SK-N-SH treated with all-trans-retinoic acid at 6 μM for 48 hours (cell line): Measurements from ENCODE around the gene MEI1.

Source experiments
- ATAC-seq: fragments of 200-7000 bp; cut with Tn5 transposase; 3 replicates; pipeline ENCODE4 v1.9.1; 2020; ENCODE audit warnings: mild to moderate bottlenecking, moderate library complexity
- BACH2 ChIP-seq: fragments of 250-450 bp; sonication (Bioruptor Pico); IDR thresholded peaks from 2 replicates; pipeline ENCODE4 v1.9.0; 2021; ENCODE audit warnings: mild to moderate bottlenecking, borderline replicate concordance
- CSDC2 ChIP-seq: fragments of 250-450 bp; sonication (Bioruptor Pico); IDR thresholded peaks from 2 replicates; pipeline ENCODE4 v1.5.0; 2020; ENCODE audit warnings: mild to moderate bottlenecking, moderate library complexity
- ESRRG ChIP-seq: fragments of 250-450 bp; sonication (Bioruptor Pico); IDR thresholded peaks from 2 replicates; pipeline ENCODE4 v1.6.1; 2021; ENCODE audit warnings: mild to moderate bottlenecking
- GLIS3 ChIP-seq: fragments of 250-450 bp; sonication (Bioruptor Pico); IDR thresholded peaks from 2 replicates; pipeline ENCODE4 v1.5.0; 2020; ENCODE audit warnings: mild to moderate bottlenecking, moderate library complexity
- ISL1 ChIP-seq: fragments of 250-450 bp; sonication (Bioruptor Pico); IDR thresholded peaks from 2 replicates; pipeline ENCODE4 v2.1.2; 2022; ENCODE audit warnings: mild to moderate bottlenecking, moderate library complexity
- OSR1 ChIP-seq: fragments of 250-450 bp; sonication (Bioruptor Pico); IDR thresholded peaks from 2 replicates; pipeline ENCODE4 v1.8.0; 2022; ENCODE audit warnings: moderate library complexity, mild to moderate bottlenecking, inconsistent platforms
- PPARA ChIP-seq: fragments of 250-450 bp; sonication (Bioruptor Pico); IDR thresholded peaks from 2 replicates; pipeline ENCODE4 v1.5.0; 2020; ENCODE audit warnings: mild to moderate bottlenecking, borderline replicate concordance
- RARB ChIP-seq: fragments of 250-450 bp; sonication (Bioruptor Pico); IDR thresholded peaks from 2 replicates; pipeline ENCODE4 v1.8.0; 2021; ENCODE audit warnings: mild to moderate bottlenecking, moderate library complexity
- SNAI2 ChIP-seq: fragments of 250-450 bp; sonication (Bioruptor Pico); IDR thresholded peaks from 2 replicates; pipeline ENCODE4 v1.5.0; 2020; ENCODE audit warnings: mild to moderate bottlenecking, moderate library complexity
- TCF4 ChIP-seq: fragments of 250-450 bp; sonication (Bioruptor Pico); IDR thresholded peaks from 2 replicates; pipeline ENCODE4 v1.8.0; 2021; ENCODE audit warnings: mild to moderate bottlenecking, moderate library complexity, borderline replicate concordance
- TOX ChIP-seq: fragments of 250-450 bp; sonication (Bioruptor Pico); IDR thresholded peaks from 2 replicates; pipeline ENCODE4 v1.8.0; 2021; ENCODE audit warnings: mild to moderate bottlenecking, moderate library complexity, borderline replicate concordance
- ZC3H10 ChIP-seq: fragments of 250-450 bp; sonication (Bioruptor Pico); IDR thresholded peaks from 2 replicates; pipeline ENCODE4 v1.5.1; 2021; ENCODE audit warnings: mild to moderate bottlenecking, moderate library complexity
- ZFP3 ChIP-seq: fragments of 250-450 bp; sonication (Bioruptor Pico); IDR thresholded peaks from 2 replicates; pipeline ENCODE4 v1.5.0; 2020; ENCODE audit warnings: mild to moderate bottlenecking, moderate library complexity
- ZFP30 ChIP-seq: fragments of 450-650 bp; formaldehyde crosslinking; IDR thresholded peaks from 2 replicates; pipeline ENCODE4 v1.5.0; 2022; ENCODE audit warnings: mild to moderate bottlenecking, moderate library complexity
- ZNF70 ChIP-seq: fragments of 450-650 bp; formaldehyde crosslinking; IDR thresholded peaks from 2 replicates; pipeline ENCODE4 v1.5.0; 2020; ENCODE audit warnings: mild to moderate bottlenecking, moderate library complexity
- ZNF8 ChIP-seq: fragments of 450-650 bp; formaldehyde crosslinking; IDR thresholded peaks from 2 replicates; pipeline ENCODE4 v1.5.0; 2020; ENCODE audit warnings: mild to moderate bottlenecking, moderate library complexity
- TF ChIP-seq, protein P1 (sequence below): fragments of 250-450 bp; sonication (Bioruptor Pico); IDR thresholded peaks from 2 replicates; pipeline ENCODE4 v1.8.0; 2021; ENCODE audit warnings: low read depth, mild to moderate bottlenecking, moderate library complexity, borderline replicate concordance
- TF ChIP-seq, protein P2 (sequence below): fragments of 250-450 bp; sonication (Bioruptor Pico); IDR thresholded peaks from 2 replicates; pipeline ENCODE4 v1.5.1; 2021; ENCODE audit warnings: mild to moderate bottlenecking, moderate library complexity
- TF ChIP-seq, protein P3 (sequence below): fragments of 250-450 bp; sonication (Bioruptor Pico); IDR thresholded peaks from 2 replicates; pipeline ENCODE4 v1.8.0; 2020; ENCODE audit warnings: mild to moderate bottlenecking, moderate library complexity, borderline replicate concordance
- TF ChIP-seq, protein P4 (sequence below): fragments of 250-450 bp; sonication (Bioruptor Pico); IDR thresholded peaks from 2 replicates; pipeline ENCODE4 v1.5.0; 2020; ENCODE audit warnings: mild to moderate bottlenecking, moderate library complexity
- TF ChIP-seq, protein P5 (sequence below): fragments of 250-450 bp; sonication (Bioruptor Pico); IDR thresholded peaks from 2 replicates; pipeline ENCODE4 v1.5.1; 2020; ENCODE audit warnings: low read depth, mild to moderate bottlenecking, moderate library complexity

The MEI1 gene

DNA sequence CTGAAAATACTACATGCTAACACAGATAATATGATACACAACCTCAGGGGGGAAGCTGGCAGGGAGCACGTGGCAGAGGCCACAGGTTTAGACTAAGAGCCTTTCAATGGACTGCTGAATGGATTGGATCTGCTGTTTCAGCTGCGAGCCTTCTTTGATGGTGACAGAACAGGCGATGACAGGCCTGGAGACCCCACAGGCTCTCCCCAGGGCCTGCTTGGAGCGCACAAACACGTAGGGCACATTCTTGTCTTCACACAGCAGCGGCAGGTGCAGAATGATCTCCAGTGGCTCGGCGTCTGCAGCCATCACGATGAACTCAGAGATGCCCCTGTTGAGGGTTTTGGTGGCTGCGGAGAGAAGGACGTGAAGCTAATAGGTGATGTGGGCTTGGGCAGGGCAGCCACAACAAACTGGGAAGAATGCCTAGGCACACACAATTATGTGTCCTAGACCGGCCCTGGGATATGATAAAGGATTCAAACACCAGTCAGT is 24.4 kb upstream of the MEI1 start:
- ATAC-seq: no peak
- TF ChIP-seq OSR1 (CRISPR knock-in tag) (no peak), TCF4 (no peak), PPARA (no peak), CSDC2 (no peak), TOX (CRISPR knock-in tag) (no peak), GLIS3 (no peak), RARB (CRISPR knock-in tag) (no peak)
- TF ChIP-seq, protein P1, sequence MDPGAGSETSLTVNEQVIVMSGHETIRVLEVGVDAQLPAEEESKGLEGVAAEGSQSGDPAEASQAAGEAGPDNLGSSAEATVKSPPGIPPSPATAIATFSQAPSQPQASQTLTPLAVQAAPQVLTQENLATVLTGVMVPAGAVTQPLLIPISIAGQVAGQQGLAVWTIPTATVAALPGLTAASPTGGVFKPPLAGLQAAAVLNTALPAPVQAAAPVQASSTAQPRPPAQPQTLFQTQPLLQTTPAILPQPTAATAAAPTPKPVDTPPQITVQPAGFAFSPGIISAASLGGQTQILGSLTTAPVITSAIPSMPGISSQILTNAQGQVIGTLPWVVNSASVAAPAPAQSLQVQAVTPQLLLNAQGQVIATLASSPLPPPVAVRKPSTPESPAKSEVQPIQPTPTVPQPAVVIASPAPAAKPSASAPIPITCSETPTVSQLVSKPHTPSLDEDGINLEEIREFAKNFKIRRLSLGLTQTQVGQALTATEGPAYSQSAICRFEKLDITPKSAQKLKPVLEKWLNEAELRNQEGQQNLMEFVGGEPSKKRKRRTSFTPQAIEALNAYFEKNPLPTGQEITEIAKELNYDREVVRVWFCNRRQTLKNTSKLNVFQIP (CRISPR knock-in tag): no peak
- TF ChIP-seq, protein P2, sequence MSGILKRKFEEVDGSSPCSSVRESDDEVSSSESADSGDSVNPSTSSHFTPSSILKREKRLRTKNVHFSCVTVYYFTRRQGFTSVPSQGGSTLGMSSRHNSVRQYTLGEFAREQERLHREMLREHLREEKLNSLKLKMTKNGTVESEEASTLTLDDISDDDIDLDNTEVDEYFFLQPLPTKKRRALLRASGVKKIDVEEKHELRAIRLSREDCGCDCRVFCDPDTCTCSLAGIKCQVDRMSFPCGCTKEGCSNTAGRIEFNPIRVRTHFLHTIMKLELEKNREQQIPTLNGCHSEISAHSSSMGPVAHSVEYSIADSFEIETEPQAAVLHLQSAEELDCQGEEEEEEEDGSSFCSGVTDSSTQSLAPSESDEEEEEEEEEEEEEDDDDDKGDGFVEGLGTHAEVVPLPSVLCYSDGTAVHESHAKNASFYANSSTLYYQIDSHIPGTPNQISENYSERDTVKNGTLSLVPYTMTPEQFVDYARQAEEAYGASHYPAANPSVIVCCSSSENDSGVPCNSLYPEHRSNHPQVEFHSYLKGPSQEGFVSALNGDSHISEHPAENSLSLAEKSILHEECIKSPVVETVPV (CRISPR knock-in tag): no peak

DNA sequence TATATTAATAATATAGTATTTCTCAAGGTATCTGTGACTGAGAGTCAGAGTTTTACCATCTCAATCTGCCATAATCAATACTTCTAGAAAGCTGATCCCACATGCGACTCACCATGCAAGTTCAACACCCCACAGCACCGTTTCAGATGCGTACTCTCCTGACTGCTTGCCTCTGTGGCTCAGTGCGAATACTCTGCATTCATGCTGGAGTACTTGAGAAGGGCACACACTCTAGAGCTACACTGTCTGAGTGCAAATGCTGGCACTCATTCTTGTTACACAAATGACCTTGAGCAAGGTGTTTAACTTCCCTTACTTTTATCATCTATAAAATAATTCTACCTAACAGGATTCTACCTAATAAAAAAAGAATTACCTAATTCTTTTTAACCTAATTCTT is 23.2 kb upstream of the MEI1 start:
- no peak for TF ChIP-seq TCF4
- no peak for TF ChIP-seq TOX (CRISPR knock-in tag)
- TF ChIP-seq BACH2 (CRISPR knock-in tag): no peak
- TF ChIP-seq ESRRG (CRISPR knock-in tag): no peak
- TF ChIP-seq CSDC2: no peak
- no peak for TF ChIP-seq RARB (CRISPR knock-in tag)
- no peak for TF ChIP-seq ZNF70 (CRISPR knock-in tag)
- ATAC-seq: no peak

DNA sequence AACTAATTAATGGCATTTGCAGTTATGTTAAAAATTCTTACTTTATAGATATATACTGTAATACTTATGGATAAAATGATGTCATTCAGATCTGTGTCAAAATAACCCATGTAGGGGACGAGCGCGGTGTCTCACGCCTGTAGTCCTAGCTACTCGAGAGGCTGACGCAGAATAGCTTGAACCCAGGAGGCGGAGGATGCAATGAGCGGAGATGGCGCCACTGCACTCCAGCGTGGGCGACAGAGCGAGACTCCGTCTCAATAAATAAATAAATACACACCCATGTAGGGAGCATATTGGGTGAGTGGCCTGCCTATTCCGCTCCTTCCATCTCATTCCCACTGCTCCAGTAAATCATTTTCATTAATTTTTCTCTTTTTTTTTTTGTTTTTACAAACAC is 17.7 kb upstream of the MEI1 start:
- no peak for TF ChIP-seq OSR1 (CRISPR knock-in tag)
- TF ChIP-seq SNAI2 (CRISPR knock-in tag): no peak
- TF ChIP-seq ZFP3 (CRISPR knock-in tag): no peak
- TF ChIP-seq ZNF70 (CRISPR knock-in tag): no peak
- no peak for TF ChIP-seq GLIS3
- TF ChIP-seq, protein P3, sequence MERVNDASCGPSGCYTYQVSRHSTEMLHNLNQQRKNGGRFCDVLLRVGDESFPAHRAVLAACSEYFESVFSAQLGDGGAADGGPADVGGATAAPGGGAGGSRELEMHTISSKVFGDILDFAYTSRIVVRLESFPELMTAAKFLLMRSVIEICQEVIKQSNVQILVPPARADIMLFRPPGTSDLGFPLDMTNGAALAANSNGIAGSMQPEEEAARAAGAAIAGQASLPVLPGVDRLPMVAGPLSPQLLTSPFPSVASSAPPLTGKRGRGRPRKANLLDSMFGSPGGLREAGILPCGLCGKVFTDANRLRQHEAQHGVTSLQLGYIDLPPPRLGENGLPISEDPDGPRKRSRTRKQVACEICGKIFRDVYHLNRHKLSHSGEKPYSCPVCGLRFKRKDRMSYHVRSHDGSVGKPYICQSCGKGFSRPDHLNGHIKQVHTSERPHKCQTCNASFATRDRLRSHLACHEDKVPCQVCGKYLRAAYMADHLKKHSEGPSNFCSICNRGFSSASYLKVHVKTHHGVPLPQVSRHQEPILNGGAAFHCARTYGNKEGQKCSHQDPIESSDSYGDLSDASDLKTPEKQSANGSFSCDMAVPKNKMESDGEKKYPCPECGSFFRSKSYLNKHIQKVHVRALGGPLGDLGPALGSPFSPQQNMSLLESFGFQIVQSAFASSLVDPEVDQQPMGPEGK: no peak
- TF ChIP-seq PPARA: no peak
- TF ChIP-seq, all 23 proteins: peak for 0
- ATAC-seq: peak; percentile 59

DNA sequence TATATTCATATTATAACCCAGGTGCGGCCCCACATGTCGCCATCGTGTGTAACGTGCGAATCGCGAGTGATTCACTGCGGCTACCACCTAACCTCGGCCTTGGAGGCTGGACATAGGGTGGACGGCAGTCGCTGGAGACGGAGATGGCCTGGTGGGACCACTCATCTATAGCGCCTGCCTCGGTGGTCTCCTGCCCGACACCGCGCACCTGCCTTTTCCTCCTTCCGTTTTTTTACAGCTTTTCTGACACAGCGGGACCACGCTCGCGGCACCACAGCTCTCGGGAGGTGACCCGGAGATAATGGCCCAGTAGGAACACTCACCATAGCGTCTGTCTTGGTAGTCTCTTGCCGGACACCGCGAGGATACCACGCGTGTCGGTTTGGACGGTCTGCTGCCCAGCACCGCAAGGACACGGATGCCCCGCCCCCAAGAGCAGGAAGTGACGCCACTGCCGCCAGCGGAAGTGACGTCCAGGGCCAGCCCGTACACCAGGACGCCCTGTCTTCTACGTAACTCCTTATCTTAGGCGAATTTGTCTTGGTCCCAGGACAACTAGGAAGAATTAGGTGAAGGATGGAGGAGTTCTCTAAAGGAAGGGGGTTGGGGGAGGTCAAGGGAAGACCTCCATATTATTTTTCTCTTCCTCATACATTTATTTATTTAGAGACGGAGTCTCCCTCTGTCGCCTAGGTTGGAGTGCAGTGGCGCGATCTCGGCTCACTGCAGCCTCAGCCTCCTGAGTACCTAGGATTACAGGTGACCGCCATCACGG is 17.1 kb upstream of the MEI1 start:
- ATAC-seq: peak; percentile 98
- no peak for TF ChIP-seq RARB (CRISPR knock-in tag)
- no peak for TF ChIP-seq ZFP30 (CRISPR knock-in tag)
- TF ChIP-seq, protein P4, sequence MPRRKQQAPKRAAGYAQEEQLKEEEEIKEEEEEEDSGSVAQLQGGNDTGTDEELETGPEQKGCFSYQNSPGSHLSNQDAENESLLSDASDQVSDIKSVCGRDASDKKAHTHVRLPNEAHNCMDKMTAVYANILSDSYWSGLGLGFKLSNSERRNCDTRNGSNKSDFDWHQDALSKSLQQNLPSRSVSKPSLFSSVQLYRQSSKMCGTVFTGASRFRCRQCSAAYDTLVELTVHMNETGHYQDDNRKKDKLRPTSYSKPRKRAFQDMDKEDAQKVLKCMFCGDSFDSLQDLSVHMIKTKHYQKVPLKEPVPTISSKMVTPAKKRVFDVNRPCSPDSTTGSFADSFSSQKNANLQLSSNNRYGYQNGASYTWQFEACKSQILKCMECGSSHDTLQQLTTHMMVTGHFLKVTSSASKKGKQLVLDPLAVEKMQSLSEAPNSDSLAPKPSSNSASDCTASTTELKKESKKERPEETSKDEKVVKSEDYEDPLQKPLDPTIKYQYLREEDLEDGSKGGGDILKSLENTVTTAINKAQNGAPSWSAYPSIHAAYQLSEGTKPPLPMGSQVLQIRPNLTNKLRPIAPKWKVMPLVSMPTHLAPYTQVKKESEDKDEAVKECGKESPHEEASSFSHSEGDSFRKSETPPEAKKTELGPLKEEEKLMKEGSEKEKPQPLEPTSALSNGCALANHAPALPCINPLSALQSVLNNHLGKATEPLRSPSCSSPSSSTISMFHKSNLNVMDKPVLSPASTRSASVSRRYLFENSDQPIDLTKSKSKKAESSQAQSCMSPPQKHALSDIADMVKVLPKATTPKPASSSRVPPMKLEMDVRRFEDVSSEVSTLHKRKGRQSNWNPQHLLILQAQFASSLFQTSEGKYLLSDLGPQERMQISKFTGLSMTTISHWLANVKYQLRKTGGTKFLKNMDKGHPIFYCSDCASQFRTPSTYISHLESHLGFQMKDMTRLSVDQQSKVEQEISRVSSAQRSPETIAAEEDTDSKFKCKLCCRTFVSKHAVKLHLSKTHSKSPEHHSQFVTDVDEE (CRISPR knock-in tag): no peak
- TF ChIP-seq ESRRG (CRISPR knock-in tag): no peak
- TF ChIP-seq ZNF70 (CRISPR knock-in tag): no peak
- TF ChIP-seq ISL1: no peak

DNA sequence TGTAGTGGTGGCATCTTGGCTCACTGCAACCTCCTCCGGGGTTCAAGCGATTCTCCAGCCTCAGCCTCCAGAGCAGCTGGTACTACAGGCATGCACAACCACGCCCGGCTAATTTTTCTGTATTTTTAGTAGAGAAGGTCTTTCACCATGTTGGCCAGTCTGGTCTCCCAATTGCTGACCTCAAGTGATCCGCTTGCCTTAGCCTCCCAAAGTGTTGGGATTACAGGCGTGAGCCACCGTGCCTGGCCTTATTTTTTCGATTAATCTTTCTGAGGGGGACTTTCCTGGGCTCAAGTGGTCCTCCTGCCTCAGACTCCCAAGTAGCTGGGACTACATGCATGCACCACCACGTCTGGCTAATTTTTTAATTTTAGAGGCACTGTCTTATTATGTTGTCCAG is 16.3 kb upstream of the MEI1 start:
- no peak for ATAC-seq
- TF ChIP-seq ZC3H10: no peak
- TF ChIP-seq, protein P5, sequence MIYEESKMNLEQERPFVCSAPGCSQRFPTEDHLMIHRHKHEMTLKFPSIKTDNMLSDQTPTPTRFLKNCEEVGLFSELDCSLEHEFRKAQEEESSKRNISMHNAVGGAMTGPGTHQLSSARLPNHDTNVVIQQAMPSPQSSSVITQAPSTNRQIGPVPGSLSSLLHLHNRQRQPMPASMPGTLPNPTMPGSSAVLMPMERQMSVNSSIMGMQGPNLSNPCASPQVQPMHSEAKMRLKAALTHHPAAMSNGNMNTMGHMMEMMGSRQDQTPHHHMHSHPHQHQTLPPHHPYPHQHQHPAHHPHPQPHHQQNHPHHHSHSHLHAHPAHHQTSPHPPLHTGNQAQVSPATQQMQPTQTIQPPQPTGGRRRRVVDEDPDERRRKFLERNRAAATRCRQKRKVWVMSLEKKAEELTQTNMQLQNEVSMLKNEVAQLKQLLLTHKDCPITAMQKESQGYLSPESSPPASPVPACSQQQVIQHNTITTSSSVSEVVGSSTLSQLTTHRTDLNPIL (CRISPR knock-in tag): no peak
- no peak for TF ChIP-seq ZNF8
- no peak for TF ChIP-seq PPARA
- TF ChIP-seq, protein P3: no peak
- no peak for TF ChIP-seq SNAI2 (CRISPR knock-in tag)
- no peak for TF ChIP-seq ZNF70 (CRISPR knock-in tag)
- TF ChIP-seq CSDC2: no peak
- no peak for TF ChIP-seq TOX (CRISPR knock-in tag)
- TF ChIP-seq TCF4: no peak
- TF ChIP-seq ESRRG (CRISPR knock-in tag): no peak
